ENCODE data around the gene KDM5A. TPM values are rescaled to one million over a fixed set of nuclear protein-coding genes. Genes with fewer than 3 reads are reported as not detected.
A peak's percentile ranks its signal among the peaks of the same experiment; 100 is the strongest.
"Not testable (repeated sequence)": the region's sequence is repeated elsewhere in the genome, so short reads cannot be mapped to it uniquely, and the experiment has no call there.

KDM5A gene
- total RNA-seq, 1 donor from 2014 or later, result 45.7 TPM

GRCh38 chr12:318759-319515 is 70.2 kb downstream of the KDM5A start:
- H3K27me3 ChIP-seq, result no peaks in the 10 kb centered on the region
- DNase-seq (ENCODE audit: extremely low spot score in 2 of 2), result no peak
- H3K27ac ChIP-seq, result no peak overlapping the region
- no peaks in the 10 kb centered on the region for H3K9me3 ChIP-seq
- TF ChIP-seq CTCF (IDR thresholded peaks at IDR 0.05) (no peak), POLR2A (IDR thresholded peaks at IDR 0.05) (no peak), POLR2AphosphoS5 (IDR thresholded peaks at IDR 0.05; ENCODE audit: insufficient read depth in 1 of 2, low read depth in 1 of 2) (no peak)
- intact Hi-C loops (cut with DNase I), result no loop called here
- H3K4me1 ChIP-seq, result no peaks in the 10 kb centered on the region
- no peak overlapping the region for H3K4me3 ChIP-seq
- H3K36me3 ChIP-seq, result peaks cover 12 to 77% of the 10 kb centered on the region in 2 donors

- Histone ChIP-seq H3K9me3 (no peaks in the 10 kb centered on the region), H3K27ac (no peak overlapping the region), H3K27me3 (no peaks in the 10 kb centered on the region), H3K36me3 (peaks cover 5 to 84% of the 10 kb centered on the region in 2 donors), H3K4me1 (no peaks in the 10 kb centered on the region), H3K4me3 (no peak overlapping the region)
- no peak for DNase-seq (ENCODE audit: extremely low spot score in 2 of 2)
- TF ChIP-seq POLR2AphosphoS5 (IDR thresholded peaks at IDR 0.05; ENCODE audit: insufficient read depth in 1 of 2, low read depth in 1 of 2), result peak in 1 of 2 donors; percentile 41
- TF ChIP-seq POLR2A (IDR thresholded peaks at IDR 0.05), result no peak
- TF ChIP-seq CTCF (IDR thresholded peaks at IDR 0.05), result no peak
- intact Hi-C loops (cut with DNase I), result no loop called here
Measured at GRCh38 chr12:308511-308910, 80.6 kb downstream of the KDM5A start.

- intact Hi-C loops (cut with DNase I), result no loop called here
- H3K4me3 ChIP-seq, result no peak overlapping the region
- H3K27me3 ChIP-seq, result no peaks in the 10 kb centered on the region
- no peak for DNase-seq (ENCODE audit: extremely low spot score in 2 of 2)
- H3K27ac ChIP-seq, result no peak overlapping the region
- H3K4me1 ChIP-seq, result no peaks in the 10 kb centered on the region
- TF ChIP-seq CTCF (IDR thresholded peaks at IDR 0.05) (no peak), POLR2AphosphoS5 (IDR thresholded peaks at IDR 0.05; ENCODE audit: insufficient read depth in 1 of 2, low read depth in 1 of 2) (no peak), POLR2A (IDR thresholded peaks at IDR 0.05) (no peak)
- no peaks in the 10 kb centered on the region for H3K9me3 ChIP-seq
- peaks cover 0 to 80% of the 10 kb centered on the region in 2 donors for H3K36me3 ChIP-seq
Measured at GRCh38 chr12:307406-307805, 81.7 kb downstream of the KDM5A start.

- TF ChIP-seq POLR2A (IDR thresholded peaks at IDR 0.05), result no peak
- no peak for TF ChIP-seq CTCF (IDR thresholded peaks at IDR 0.05)
- TF ChIP-seq POLR2AphosphoS5 (IDR thresholded peaks at IDR 0.05; ENCODE audit: insufficient read depth in 1 of 2, low read depth in 1 of 2), result no peak
- Histone ChIP-seq H3K36me3 (peaks cover 0 to 59% of the 10 kb centered on the region in 2 donors), H3K4me1 (no peaks in the 10 kb centered on the region), H3K27ac (no peak overlapping the region), H3K9me3 (no peaks in the 10 kb centered on the region), H3K4me3 (no peak overlapping the region), H3K27me3 (no peaks in the 10 kb centered on the region)
- DNase-seq (ENCODE audit: extremely low spot score in 2 of 2), result no peak
- intact Hi-C loops (cut with DNase I), result no loop called here
Measured at GRCh38 chr12:304805-305204, 84.3 kb downstream of the KDM5A start.

GRCh38 chr12:302766-303165 is 86.4 kb downstream of the KDM5A start:
- intact Hi-C loops (cut with DNase I); H3K27ac ChIP-seq; H3K9me3 ChIP-seq; H3K4me1 ChIP-seq; H3K27me3 ChIP-seq; DNase-seq (ENCODE audit: extremely low spot score in 2 of 2); H3K4me3 ChIP-seq: not testable (repeated sequence)
- H3K36me3 ChIP-seq, result peaks cover 0 to 52% of the 10 kb centered on the region in 2 donors

GRCh38 chr12:300166-300565 is 89.0 kb downstream of the KDM5A start:
- DNase-seq (ENCODE audit: extremely low spot score in 2 of 2); H3K9me3 ChIP-seq; H3K4me3 ChIP-seq; intact Hi-C loops (cut with DNase I); H3K27me3 ChIP-seq; H3K4me1 ChIP-seq; H3K27ac ChIP-seq: not testable (repeated sequence)
- peaks cover 0 to 49% of the 10 kb centered on the region in 2 donors for H3K36me3 ChIP-seq

- intact Hi-C loops (cut with DNase I); H3K27me3 ChIP-seq; H3K27ac ChIP-seq; DNase-seq (ENCODE audit: extremely low spot score in 2 of 2); H3K4me3 ChIP-seq; H3K9me3 ChIP-seq; H3K4me1 ChIP-seq: not testable (repeated sequence)
- H3K36me3 ChIP-seq, result peaks cover 0 to 49% of the 10 kb centered on the region in 2 donors
Measured at GRCh38 chr12:299511-299910, 89.6 kb downstream of the KDM5A start.

GRCh38 chr12:298059-298458 is 91.1 kb downstream of the KDM5A start:
- H3K4me1 ChIP-seq; H3K27ac ChIP-seq; H3K4me3 ChIP-seq; intact Hi-C loops (cut with DNase I); H3K9me3 ChIP-seq; H3K27me3 ChIP-seq; DNase-seq (ENCODE audit: extremely low spot score in 2 of 2): not testable (repeated sequence)
- H3K36me3 ChIP-seq, result peaks cover 0 to 44% of the 10 kb centered on the region in 2 donors

All from vagina (tissue), 2 donors.